Epithelial cell of proximal tubule (primary cell): ENCODE data around the gene ZRANB1. TPM values are rescaled to one million over a fixed set of nuclear protein-coding genes. Genes with fewer than 3 reads are reported as not detected.

Source experiments
- DNase-seq: peaks from one replicate; pipeline ENCODE4 v3.0.0-alpha.2; 2011; ENCODE audit warnings: low read depth
- H3K4me3 ChIP-seq: 2 replicates; pipeline ENCODE4 v1.5.1; 2011; ENCODE audit warnings: low read depth, mild to moderate bottlenecking, low read length
- total RNA-seq: library from RNA; depleted of rRNA; stranded (reverse); fragments of >200 nt; gene quantifications from 2 replicates; pipeline ENCODE4 v1.2.3, GENCODE V29; 2015
- TF ChIP-seq, protein P1 (sequence below): conservative IDR thresholded peaks from 2 replicates; pipeline ENCODE4 v1.5.1; 2012; ENCODE audit warnings: low read depth, mild to moderate bottlenecking, low read length

Gene ZRANB1
- total RNA-seq, 1 donor from 2014 or later, result 13.9 TPM

GRCh38 chr10:124997306-124997705, 55.4 kb downstream of the ZRANB1 start:
- TF ChIP-seq, protein P1, sequence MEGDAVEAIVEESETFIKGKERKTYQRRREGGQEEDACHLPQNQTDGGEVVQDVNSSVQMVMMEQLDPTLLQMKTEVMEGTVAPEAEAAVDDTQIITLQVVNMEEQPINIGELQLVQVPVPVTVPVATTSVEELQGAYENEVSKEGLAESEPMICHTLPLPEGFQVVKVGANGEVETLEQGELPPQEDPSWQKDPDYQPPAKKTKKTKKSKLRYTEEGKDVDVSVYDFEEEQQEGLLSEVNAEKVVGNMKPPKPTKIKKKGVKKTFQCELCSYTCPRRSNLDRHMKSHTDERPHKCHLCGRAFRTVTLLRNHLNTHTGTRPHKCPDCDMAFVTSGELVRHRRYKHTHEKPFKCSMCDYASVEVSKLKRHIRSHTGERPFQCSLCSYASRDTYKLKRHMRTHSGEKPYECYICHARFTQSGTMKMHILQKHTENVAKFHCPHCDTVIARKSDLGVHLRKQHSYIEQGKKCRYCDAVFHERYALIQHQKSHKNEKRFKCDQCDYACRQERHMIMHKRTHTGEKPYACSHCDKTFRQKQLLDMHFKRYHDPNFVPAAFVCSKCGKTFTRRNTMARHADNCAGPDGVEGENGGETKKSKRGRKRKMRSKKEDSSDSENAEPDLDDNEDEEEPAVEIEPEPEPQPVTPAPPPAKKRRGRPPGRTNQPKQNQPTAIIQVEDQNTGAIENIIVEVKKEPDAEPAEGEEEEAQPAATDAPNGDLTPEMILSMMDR, result no peak

GRCh38 chr10:124997771-124998623, 56.1 kb downstream of the ZRANB1 start:
- no peak overlapping the region for H3K4me3 ChIP-seq
- TF ChIP-seq, protein P1, result no peak
- DNase-seq, result no peak

More at GRCh38 chr10:124997306-124997705, 55.4 kb downstream of the ZRANB1 start:
- DNase-seq, result no peak
- no peak overlapping the region for H3K4me3 ChIP-seq

GRCh38 chr10:124998624-124999291, 56.8 kb downstream of the ZRANB1 start:
- no peak overlapping the region for H3K4me3 ChIP-seq
- DNase-seq, result no peak
- TF ChIP-seq, protein P1, result no peak

GRCh38 chr10:124999433-125000365, 57.8 kb downstream of the ZRANB1 start:
- TF ChIP-seq, protein P1, result no peak
- no peak for DNase-seq
- H3K4me3 ChIP-seq, result no peak overlapping the region

GRCh38 chr10:125000366-125001312, 58.7 kb downstream of the ZRANB1 start:
- H3K4me3 ChIP-seq, result no peak overlapping the region
- no peak for DNase-seq
- TF ChIP-seq, protein P1, result no peak
